Activated T-helper 17 cell treated with anti-CD3 and anti-CD28 coated beads, Interleukin-2, amount 50 U/mL, for 72 hours (primary cell): ENCODE results near the gene ACYP1. TPM values are rescaled to one million over a fixed set of nuclear protein-coding genes. Genes with fewer than 3 reads are reported as not detected.

ENCODE experiments used
- ATAC-seq: fragments of 150-1000 bp; cut with Tn5 transposase; replicated peaks from 2 replicates; pipeline ENCODE4 v1.10.0; 2021; ENCODE audit warnings: mild to moderate bottlenecking, moderate library complexity
- H3K27ac Mint-ChIP-seq: one replicate; pipeline ENCODE4 v1.8.0; 2022; ENCODE audit warnings: mixed read lengths
- H3K27me3 Mint-ChIP-seq: one replicate; pipeline ENCODE4 v1.8.0; 2022; ENCODE audit warnings: mixed read lengths
- H3K36me3 Mint-ChIP-seq: one replicate; pipeline ENCODE4 v1.8.0; 2022; ENCODE audit warnings: low read depth, mild to moderate bottlenecking, mixed read lengths
- H3K4me1 Mint-ChIP-seq: one replicate; pipeline ENCODE4 v1.8.0; 2022; ENCODE audit warnings: mixed read lengths
- H3K4me3 Mint-ChIP-seq: one replicate; pipeline ENCODE4 v1.8.0; 2022; ENCODE audit warnings: mild to moderate bottlenecking, mixed read lengths
- H3K9me3 Mint-ChIP-seq: one replicate; pipeline ENCODE4 v1.8.0; 2022; ENCODE audit warnings: mixed read lengths
- total RNA-seq, 2 donors: library from RNA; stranded (reverse); gene quantifications; one replicate each; pipeline ENCODE4 v1.2.3, GENCODE V29; 2022

The ACYP1 gene
- total RNA-seq, 2 donors from 2014 or later, result 43.4 to 52.8 TPM

- Mint-ChIP-seq H3K36me3 (peaks cover 67% of the 10 kb centered on the region), H3K9me3 (no peaks in the 10 kb centered on the region), H3K27ac (peak overlapping the region; percentile 98), H3K4me3 (no peak overlapping the region), H3K27me3 (no peaks in the 10 kb centered on the region), H3K4me1 (peaks cover 6% of the 10 kb centered on the region)
- ATAC-seq, result no peak
Measured at GRCh38 chr14:75054421-75054820, 9.4 kb downstream of the ACYP1 start.

GRCh38 chr14:75053396-75054291 lies 10.2 kb downstream of the ACYP1 start:
- peaks cover 7% of the 10 kb centered on the region for H3K4me1 Mint-ChIP-seq
- no peaks in the 10 kb centered on the region for H3K27me3 Mint-ChIP-seq
- peaks cover 62% of the 10 kb centered on the region for H3K36me3 Mint-ChIP-seq
- no peak for ATAC-seq
- H3K9me3 Mint-ChIP-seq, result no peaks in the 10 kb centered on the region
- peak overlapping the region; percentile 98 for H3K27ac Mint-ChIP-seq
- H3K4me3 Mint-ChIP-seq, result peak overlapping the region; percentile 90

- no peak for ATAC-seq
- peaks cover 23% of the 10 kb centered on the region for H3K4me1 Mint-ChIP-seq
Measured at GRCh38 chr14:75051556-75051899, 12.3 kb downstream of the ACYP1 start.

GRCh38 chr14:75050852-75051555 lies 12.8 kb downstream of the ACYP1 start, which contains the start of gene MLH3:
TSS of gene MLH3 (minus strand) at chr14:75051467. CDS start at chr14:75049655, 1,812 bp downstream.
- Mint-ChIP-seq H3K36me3 (peaks cover 75% of the 10 kb centered on the region), H3K27ac (peak within 1 kb of the TSS; percentile 98), H3K9me3 (no peaks in the 10 kb centered on the region), H3K4me1 (peaks cover 25% of the 10 kb centered on the region), H3K27me3 (no peaks in the 10 kb centered on the region), H3K4me3 (peak within 1 kb of the TSS; percentile 90)
- peak; percentile 72 for ATAC-seq

More at GRCh38 chr14:75051556-75051899, 12.3 kb downstream of the ACYP1 start:
- H3K27ac Mint-ChIP-seq, result peak overlapping the region; percentile 98
- no peaks in the 10 kb centered on the region for H3K9me3 Mint-ChIP-seq
- peak overlapping the region; percentile 90 for H3K4me3 Mint-ChIP-seq
- H3K36me3 Mint-ChIP-seq, result peaks cover 76% of the 10 kb centered on the region
- H3K27me3 Mint-ChIP-seq, result no peaks in the 10 kb centered on the region

GRCh38 chr14:75049731-75050201 lies 14.1 kb downstream of the ACYP1 start:
- Mint-ChIP-seq H3K36me3 (peaks cover 68% of the 10 kb centered on the region), H3K27ac (no peak overlapping the region), H3K4me3 (peak overlapping the region; percentile 90), H3K4me1 (peaks cover 33% of the 10 kb centered on the region), H3K27me3 (no peaks in the 10 kb centered on the region), H3K9me3 (no peaks in the 10 kb centered on the region)
- ATAC-seq, result no peak

GRCh38 chr14:75049136-75049535 lies 14.7 kb downstream of the ACYP1 start:
- H3K9me3 Mint-ChIP-seq, result no peaks in the 10 kb centered on the region
- H3K27ac Mint-ChIP-seq, result no peak overlapping the region
- peaks cover 68% of the 10 kb centered on the region for H3K36me3 Mint-ChIP-seq
- H3K27me3 Mint-ChIP-seq, result no peaks in the 10 kb centered on the region
- peaks cover 37% of the 10 kb centered on the region for H3K4me1 Mint-ChIP-seq
- no peak for ATAC-seq
- no peak overlapping the region for H3K4me3 Mint-ChIP-seq

- Mint-ChIP-seq H3K27me3 (no peaks in the 10 kb centered on the region), H3K9me3 (no peaks in the 10 kb centered on the region), H3K36me3 (peaks cover 76% of the 10 kb centered on the region), H3K27ac (no peak overlapping the region), H3K4me3 (no peak overlapping the region), H3K4me1 (peaks cover 41% of the 10 kb centered on the region)
- ATAC-seq, result no peak
Measured at GRCh38 chr14:75048101-75048500, 15.7 kb downstream of the ACYP1 start.

GRCh38 chr14:75047506-75047905 lies 16.3 kb downstream of the ACYP1 start:
- H3K27me3 Mint-ChIP-seq, result no peaks in the 10 kb centered on the region
- peaks cover 81% of the 10 kb centered on the region for H3K36me3 Mint-ChIP-seq
- no peaks in the 10 kb centered on the region for H3K9me3 Mint-ChIP-seq
- H3K4me1 Mint-ChIP-seq, result peaks cover 42% of the 10 kb centered on the region
- peak overlapping the region; percentile 44 for H3K27ac Mint-ChIP-seq
- ATAC-seq, result no peak
- peak overlapping the region; percentile 57 for H3K4me3 Mint-ChIP-seq

GRCh38 chr14:75046899-75047298 lies 16.9 kb downstream of the ACYP1 start:
- peak; percentile 74 for ATAC-seq
- Mint-ChIP-seq H3K27ac (peak overlapping the region; percentile 44), H3K27me3 (no peaks in the 10 kb centered on the region), H3K4me3 (peak overlapping the region; percentile 57), H3K9me3 (no peaks in the 10 kb centered on the region), H3K36me3 (peaks cover 82% of the 10 kb centered on the region), H3K4me1 (peaks cover 42% of the 10 kb centered on the region)

GRCh38 chr14:75046275-75046674 lies 17.5 kb downstream of the ACYP1 start:
- peak overlapping the region; percentile 57 for H3K4me3 Mint-ChIP-seq
- H3K27ac Mint-ChIP-seq, result no peak overlapping the region
- peaks cover 42% of the 10 kb centered on the region for H3K4me1 Mint-ChIP-seq
- H3K36me3 Mint-ChIP-seq, result peaks cover 82% of the 10 kb centered on the region
- H3K9me3 Mint-ChIP-seq, result no peaks in the 10 kb centered on the region
- H3K27me3 Mint-ChIP-seq, result no peaks in the 10 kb centered on the region
- no peak for ATAC-seq

- Mint-ChIP-seq H3K9me3 (no peaks in the 10 kb centered on the region), H3K4me1 (peaks cover 42% of the 10 kb centered on the region), H3K4me3 (peak overlapping the region; percentile 31), H3K36me3 (peaks cover 84% of the 10 kb centered on the region), H3K27me3 (no peaks in the 10 kb centered on the region), H3K27ac (no peak overlapping the region)
- no peak for ATAC-seq
Measured at GRCh38 chr14:75044752-75045151, 19.1 kb downstream of the ACYP1 start.

- Mint-ChIP-seq H3K4me1 (peaks cover 42% of the 10 kb centered on the region), H3K9me3 (no peaks in the 10 kb centered on the region), H3K27ac (no peak overlapping the region), H3K4me3 (peak overlapping the region; percentile 31), H3K27me3 (no peaks in the 10 kb centered on the region), H3K36me3 (peaks cover 86% of the 10 kb centered on the region)
- peak; percentile 23 for ATAC-seq
Measured at GRCh38 chr14:75044322-75044721, 19.5 kb downstream of the ACYP1 start.

GRCh38 chr14:75042035-75042434 lies 21.8 kb downstream of the ACYP1 start:
- Mint-ChIP-seq H3K27me3 (no peaks in the 10 kb centered on the region), H3K36me3 (peaks cover 88% of the 10 kb centered on the region), H3K4me3 (no peak overlapping the region), H3K27ac (no peak overlapping the region), H3K9me3 (no peaks in the 10 kb centered on the region), H3K4me1 (peaks cover 27% of the 10 kb centered on the region)
- ATAC-seq, result no peak

- ATAC-seq, result no peak
- Mint-ChIP-seq H3K4me1 (peaks cover 26% of the 10 kb centered on the region), H3K27me3 (no peaks in the 10 kb centered on the region), H3K36me3 (peaks cover 88% of the 10 kb centered on the region), H3K27ac (no peak overlapping the region), H3K4me3 (no peak overlapping the region), H3K9me3 (no peaks in the 10 kb centered on the region)
Measured at GRCh38 chr14:75041613-75042012, 22.2 kb downstream of the ACYP1 start.
